ENCODE results near the gene SART3.
A peak's percentile ranks its signal among the peaks of the same experiment; 100 is the strongest.

Gene SART3

DNA sequence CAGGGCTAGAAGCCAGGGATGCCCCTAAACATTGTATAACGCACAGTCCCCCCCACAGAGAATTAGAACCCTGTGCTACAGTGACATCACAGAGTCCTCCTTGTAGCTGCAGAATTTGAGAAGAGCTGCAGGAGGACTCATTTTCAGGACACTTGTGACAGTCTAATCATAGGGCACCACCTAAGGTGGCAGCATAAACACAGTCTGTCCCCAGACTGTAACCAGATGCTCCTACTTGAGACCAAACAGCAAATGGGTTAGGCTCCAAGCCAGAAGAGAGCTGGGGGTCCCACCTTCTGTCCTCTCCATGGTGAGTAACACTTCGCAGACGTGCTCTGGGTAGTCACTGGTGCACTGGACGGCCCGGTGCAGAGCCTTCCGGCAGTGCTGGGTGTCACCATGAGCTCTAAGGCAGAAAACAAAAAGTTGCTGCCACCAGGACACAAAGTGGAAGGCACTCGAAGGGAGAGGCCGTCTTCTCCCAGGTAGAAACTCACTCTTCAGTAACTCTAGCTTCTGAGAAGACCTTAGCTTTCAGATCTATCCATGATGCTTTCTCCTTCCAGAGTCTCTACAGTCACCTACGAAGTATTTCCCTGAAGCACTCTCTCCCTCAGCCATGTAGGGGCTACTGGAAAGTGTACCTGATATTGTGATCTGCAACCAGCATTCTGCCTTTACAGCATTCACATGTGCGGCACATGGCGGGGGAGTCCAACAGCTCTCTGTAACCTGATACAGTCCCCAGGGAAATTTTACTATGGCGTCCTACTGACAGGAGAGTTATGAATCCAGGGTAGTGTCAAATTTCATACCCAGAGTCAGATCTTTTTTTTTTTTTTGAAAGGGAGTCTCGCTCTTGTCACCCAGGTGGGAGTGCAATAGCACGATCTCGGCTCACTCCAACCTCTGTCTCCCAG lies 28.8 kb downstream of the SART3 start:
- Mint-ChIP-seq H3K4me1 (peaks cover 5% of the 10 kb centered on the region), H3K27ac (peak overlapping the region in 2 of 3 experiments; percentile 18 to 35)
- no peak for TF ChIP-seq CTCF (IDR thresholded peaks at IDR 0.05; ENCODE audit: unreplicated experiment in 3 of 3)

DNA sequence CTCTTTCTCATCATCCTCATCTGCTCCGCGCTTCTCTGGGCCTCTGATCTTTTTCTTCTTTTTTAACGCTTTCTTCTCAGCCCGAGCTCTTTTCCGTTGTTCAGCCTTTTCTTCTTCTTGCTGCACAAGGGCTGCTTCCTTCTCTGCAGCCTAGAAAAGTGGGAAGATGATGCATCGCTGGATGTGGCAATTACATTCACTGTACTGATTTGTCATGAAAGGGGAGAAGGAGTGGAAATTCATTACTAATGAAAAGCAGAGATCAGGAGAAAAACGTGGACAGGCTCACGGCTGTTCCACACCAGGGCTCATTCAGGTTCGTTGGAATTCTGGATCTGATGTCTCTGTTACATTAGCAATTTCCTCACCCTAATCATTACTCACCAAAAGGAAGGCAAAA lies 30.8 kb downstream of the SART3 start:
- Mint-ChIP-seq H3K9me3 (no peaks in the 10 kb centered on the region), H3K4me1 (peaks cover 5% of the 10 kb centered on the region), H3K27me3 (ENCODE audit: low read depth) (no peaks in the 10 kb centered on the region), H3K4me3 (no peak overlapping the region), H3K36me3 (ENCODE audit: low read depth) (peaks cover 71% of the 10 kb centered on the region), H3K27ac (no peak overlapping the region)
- no peak for TF ChIP-seq CTCF (IDR thresholded peaks at IDR 0.05; ENCODE audit: unreplicated experiment in 3 of 3)

More for the DNA sequence above, 28.8 kb downstream of the SART3 start:
- H3K36me3 Mint-ChIP-seq (ENCODE audit: low read depth) = peaks cover 70% of the 10 kb centered on the region
- H3K4me3 Mint-ChIP-seq = no peak overlapping the region
- no peaks in the 10 kb centered on the region for H3K9me3 Mint-ChIP-seq
- no peaks in the 10 kb centered on the region for H3K27me3 Mint-ChIP-seq (ENCODE audit: low read depth)

DNA sequence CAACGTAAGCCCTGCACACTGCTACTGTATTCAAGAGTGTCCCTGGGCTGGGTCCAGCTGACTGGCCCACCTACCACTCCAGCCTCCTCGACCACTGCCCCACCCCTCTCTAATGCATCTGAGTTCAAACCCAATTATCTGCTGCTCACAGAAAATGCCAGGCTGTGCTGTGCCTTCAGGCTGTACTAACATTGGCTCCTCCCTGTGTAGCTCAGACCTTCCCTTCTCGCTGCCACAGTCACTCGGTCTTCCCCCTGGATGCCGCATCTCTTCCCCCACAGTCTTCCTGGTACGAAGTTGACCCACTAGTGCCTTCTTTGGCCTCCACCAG lies 33.8 kb downstream of the SART3 start:
- H3K4me3 Mint-ChIP-seq = no peak overlapping the region
- H3K36me3 Mint-ChIP-seq (ENCODE audit: low read depth) = peaks cover 77% of the 10 kb centered on the region
- no peaks in the 10 kb centered on the region for H3K9me3 Mint-ChIP-seq
- no peaks in the 10 kb centered on the region for H3K27me3 Mint-ChIP-seq (ENCODE audit: low read depth)
- TF ChIP-seq CTCF (IDR thresholded peaks at IDR 0.05; ENCODE audit: unreplicated experiment in 3 of 3) = no peak
- peaks cover 13% of the 10 kb centered on the region for H3K4me1 Mint-ChIP-seq
- H3K27ac Mint-ChIP-seq = no peak overlapping the region

- H3K9me3 Mint-ChIP-seq = no peaks in the 10 kb centered on the region
- no peak for TF ChIP-seq CTCF (IDR thresholded peaks at IDR 0.05; ENCODE audit: unreplicated experiment in 3 of 3)
- H3K36me3 Mint-ChIP-seq (ENCODE audit: low read depth) = peaks cover 82% of the 10 kb centered on the region
- no peak overlapping the region for H3K27ac Mint-ChIP-seq
- H3K4me3 Mint-ChIP-seq = no peak overlapping the region
- H3K27me3 Mint-ChIP-seq (ENCODE audit: low read depth) = no peaks in the 10 kb centered on the region
- peaks cover 18% of the 10 kb centered on the region for H3K4me1 Mint-ChIP-seq
These were observed 34.3 kb downstream of the SART3 start for GRCh38 chr12:108526482-108527165.

DNA sequence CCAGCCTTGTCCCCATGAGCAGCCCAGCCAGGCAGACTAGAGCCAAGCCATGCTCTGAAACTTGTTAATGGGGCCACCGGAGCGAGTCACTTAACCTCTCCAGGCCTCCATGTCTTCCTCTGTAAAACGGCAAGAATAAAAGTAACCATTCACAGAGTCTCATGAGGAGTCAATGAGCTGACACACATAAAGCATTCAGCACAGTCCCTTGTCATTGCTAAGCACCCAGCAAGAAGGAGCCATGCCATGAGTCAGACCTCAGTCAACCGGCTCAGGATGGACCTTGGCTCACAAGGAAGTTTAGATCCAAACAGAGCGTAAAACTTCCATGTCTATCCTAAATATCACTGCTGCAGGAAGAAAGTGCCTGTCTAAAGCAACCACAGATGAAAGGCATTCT lies 35.3 kb downstream of the SART3 start:
- Mint-ChIP-seq H3K36me3 (ENCODE audit: low read depth) (peaks cover 83% of the 10 kb centered on the region), H3K9me3 (no peaks in the 10 kb centered on the region), H3K27ac (no peak overlapping the region), H3K27me3 (ENCODE audit: low read depth) (no peaks in the 10 kb centered on the region), H3K4me3 (no peak overlapping the region), H3K4me1 (peaks cover 19% of the 10 kb centered on the region)
- TF ChIP-seq CTCF (IDR thresholded peaks at IDR 0.05; ENCODE audit: unreplicated experiment in 3 of 3) = no peak
